OCI-LY3 (cell line): ENCODE results near the gene RTN3.
"Not testable (repeated sequence)": the region's sequence is repeated elsewhere in the genome, so short reads cannot be mapped to it uniquely, and the experiment has no call there.

Source experiments
- H2AFZ ChIP-seq: fragments of 200-600, 300-600 bp; shearing (Covaris generic); 2 replicates; pipeline ENCODE4 v1.6.0; 2014; ENCODE audit warnings: antibody characterized with exemption, low read depth, low read length
- H3K27ac ChIP-seq: fragments of 200-600, 300-600 bp; sonication (generic); 2 replicates; pipeline ENCODE4 v1.5.1; 2014; ENCODE audit warnings: mild to moderate bottlenecking, low read length, moderate library complexity, mixed read lengths
- H3K27me3 ChIP-seq: fragments of 200-600, 300-600 bp; sonication (generic); 2 replicates; pipeline ENCODE4 v1.6.1; 2014; ENCODE audit warnings: low read depth, low read length, mixed read lengths
- H3K36me3 ChIP-seq: fragments of 200-600, 300-600 bp; sonication (generic); replicated peaks from 2 replicates; pipeline ENCODE3; 2014; ENCODE audit warnings: low read depth, low read length, mixed read lengths
- H3K4me1 ChIP-seq: fragments of 300-600, 200-600 bp; sonication (generic); 2 replicates; pipeline ENCODE4 v1.6.1; 2014; ENCODE audit warnings: low read length, mixed read lengths
- H3K4me2 ChIP-seq: fragments of 200-600, 300-600 bp; sonication (generic); 2 replicates; pipeline ENCODE4 v1.6.1; 2014; ENCODE audit warnings: low read length, mixed read lengths
- H3K4me3 ChIP-seq: fragments of 300-600, 200-600 bp; sonication (generic); 2 replicates; pipeline ENCODE4 v1.5.1; 2014; ENCODE audit warnings: antibody characterized with exemption, mild to moderate bottlenecking, low read length, moderate library complexity
- H3K79me2 ChIP-seq: fragments of 300-600, 200-600 bp; shearing (Covaris generic); 2 replicates; pipeline ENCODE4 v1.6.1; 2014; ENCODE audit warnings: mild to moderate bottlenecking, low read length, mixed read lengths
- H3K9ac ChIP-seq: fragments of 300-600, 200-600 bp; shearing (Covaris generic); 2 replicates; pipeline ENCODE4 v1.6.0; 2014; ENCODE audit warnings: mild to moderate bottlenecking, low read length, moderate library complexity
- H3K9me3 ChIP-seq: fragments of 200-600, 300-600 bp; shearing (Covaris generic); 2 replicates; pipeline ENCODE4 v1.6.1; 2014; ENCODE audit warnings: low read length, mixed read lengths; ENCODE audit not compliant: insufficient read depth
- H4K20me1 ChIP-seq: fragments of 200-600, 300-600 bp; sonication (generic); 2 replicates; pipeline ENCODE4 v1.6.1; 2016; ENCODE audit warnings: low read length, mixed read lengths; ENCODE audit not compliant: insufficient read depth
- EZH2phosphoT487 ChIP-seq: fragments of 200-600 bp; shearing (Covaris generic); IDR thresholded peaks from 2 replicates; pipeline ENCODE4 v1.6.1; 2018; ENCODE audit warnings: antibody characterized with exemption, mixed run types, low read depth
- TF ChIP-seq, protein P1 (sequence below): fragments of 200-600, 300-600 bp; sonication (generic); IDR thresholded peaks from 2 replicates; pipeline ENCODE4 v1.5.1; 2014; ENCODE audit warnings: antibody characterized with exemption, low read length, low read depth

The RTN3 gene

DNA sequence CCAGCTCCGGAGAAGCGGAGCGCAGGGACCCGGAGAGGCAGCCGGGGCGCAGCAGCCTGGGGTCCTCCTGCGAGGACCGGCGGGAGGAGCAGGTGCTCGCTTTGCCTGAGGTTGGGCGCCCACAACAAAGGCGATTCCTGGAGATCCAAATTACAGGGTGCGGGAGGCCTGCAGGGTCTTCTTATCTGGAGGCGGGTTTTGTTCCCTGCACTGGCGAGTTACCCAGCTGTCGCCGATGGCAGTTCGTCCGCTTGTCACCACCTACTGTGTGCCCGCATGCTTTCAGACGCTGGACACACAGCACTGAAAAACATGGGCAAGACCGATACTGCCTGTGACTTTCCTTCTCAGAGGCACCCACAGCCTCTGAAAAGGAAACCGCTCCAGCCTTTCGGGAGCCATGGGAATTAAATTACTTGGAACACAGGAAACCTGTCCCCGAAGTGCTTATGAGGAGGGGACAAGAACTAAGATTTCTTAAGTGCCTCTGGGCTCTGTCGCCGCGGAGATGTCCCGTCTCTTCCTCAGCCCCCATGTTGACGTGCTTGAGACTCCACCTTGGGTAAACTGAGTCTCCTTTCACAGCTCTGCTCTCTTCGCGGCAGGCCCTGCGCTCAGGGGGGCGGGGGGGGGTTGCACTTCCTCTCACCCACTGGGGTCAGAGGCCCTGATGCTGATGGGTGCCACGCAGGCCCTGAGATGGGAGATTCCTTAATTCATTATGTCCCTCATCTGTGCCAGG lies 88.6 kb downstream of the RTN3 start:
- H3K4me1 ChIP-seq: peaks cover 15% of the 10 kb centered on the region
- peak overlapping the region; percentile 68 for H3K9ac ChIP-seq
- peaks cover 29% of the 10 kb centered on the region for H3K27me3 ChIP-seq
- H3K27ac ChIP-seq: no peak overlapping the region
- peaks cover 22% of the 10 kb centered on the region for H3K79me2 ChIP-seq
- no peak for TF ChIP-seq EZH2phosphoT487
- TF ChIP-seq, protein P1, sequence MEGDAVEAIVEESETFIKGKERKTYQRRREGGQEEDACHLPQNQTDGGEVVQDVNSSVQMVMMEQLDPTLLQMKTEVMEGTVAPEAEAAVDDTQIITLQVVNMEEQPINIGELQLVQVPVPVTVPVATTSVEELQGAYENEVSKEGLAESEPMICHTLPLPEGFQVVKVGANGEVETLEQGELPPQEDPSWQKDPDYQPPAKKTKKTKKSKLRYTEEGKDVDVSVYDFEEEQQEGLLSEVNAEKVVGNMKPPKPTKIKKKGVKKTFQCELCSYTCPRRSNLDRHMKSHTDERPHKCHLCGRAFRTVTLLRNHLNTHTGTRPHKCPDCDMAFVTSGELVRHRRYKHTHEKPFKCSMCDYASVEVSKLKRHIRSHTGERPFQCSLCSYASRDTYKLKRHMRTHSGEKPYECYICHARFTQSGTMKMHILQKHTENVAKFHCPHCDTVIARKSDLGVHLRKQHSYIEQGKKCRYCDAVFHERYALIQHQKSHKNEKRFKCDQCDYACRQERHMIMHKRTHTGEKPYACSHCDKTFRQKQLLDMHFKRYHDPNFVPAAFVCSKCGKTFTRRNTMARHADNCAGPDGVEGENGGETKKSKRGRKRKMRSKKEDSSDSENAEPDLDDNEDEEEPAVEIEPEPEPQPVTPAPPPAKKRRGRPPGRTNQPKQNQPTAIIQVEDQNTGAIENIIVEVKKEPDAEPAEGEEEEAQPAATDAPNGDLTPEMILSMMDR: no peak
- H3K4me2 ChIP-seq: peak overlapping the region; percentile 82
- peak overlapping the region; percentile 12; the same call in 1 of the 2 replicates for H2AFZ ChIP-seq
- H3K4me3 ChIP-seq: peak overlapping the region; percentile 94
- no peaks in the 10 kb centered on the region for H3K9me3 ChIP-seq
- H4K20me1 ChIP-seq: peaks cover 20% of the 10 kb centered on the region
- no peaks in the 10 kb centered on the region for H3K36me3 ChIP-seq

DNA sequence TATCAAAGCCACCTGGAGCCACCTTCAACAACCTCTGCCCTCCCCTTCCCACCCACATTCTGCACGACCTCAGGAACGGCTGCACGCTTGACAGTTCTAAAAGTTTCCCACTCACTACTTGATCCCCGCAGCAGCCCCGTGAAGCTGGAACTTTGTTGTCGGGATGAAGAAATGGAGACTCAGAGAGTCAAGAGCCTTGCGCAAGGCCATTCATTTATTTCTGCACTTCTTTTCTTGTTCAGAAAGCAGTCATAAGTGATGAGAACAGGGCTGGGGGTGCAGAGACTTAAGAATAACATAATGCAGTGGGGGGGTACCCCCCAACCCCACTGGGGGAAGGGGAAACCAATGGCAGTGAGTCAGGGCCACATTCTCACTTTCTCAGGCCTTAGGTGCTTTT lies 89.5 kb downstream of the RTN3 start:
- Histone ChIP-seq H3K79me2 (peaks cover 22% of the 10 kb centered on the region), H3K27ac (no peak overlapping the region), H4K20me1 (peaks cover 20% of the 10 kb centered on the region), H3K4me1 (peaks cover 15% of the 10 kb centered on the region), H3K9ac (no peak overlapping the region), H3K27me3 (peaks cover 33% of the 10 kb centered on the region), H3K4me2 (no peak overlapping the region), H3K4me3 (no peak overlapping the region), H2AFZ (no peak overlapping the region), H3K9me3 (no peaks in the 10 kb centered on the region), H3K36me3 (no peaks in the 10 kb centered on the region)
- TF ChIP-seq, protein P1: no peak
- no peak for TF ChIP-seq EZH2phosphoT487

DNA sequence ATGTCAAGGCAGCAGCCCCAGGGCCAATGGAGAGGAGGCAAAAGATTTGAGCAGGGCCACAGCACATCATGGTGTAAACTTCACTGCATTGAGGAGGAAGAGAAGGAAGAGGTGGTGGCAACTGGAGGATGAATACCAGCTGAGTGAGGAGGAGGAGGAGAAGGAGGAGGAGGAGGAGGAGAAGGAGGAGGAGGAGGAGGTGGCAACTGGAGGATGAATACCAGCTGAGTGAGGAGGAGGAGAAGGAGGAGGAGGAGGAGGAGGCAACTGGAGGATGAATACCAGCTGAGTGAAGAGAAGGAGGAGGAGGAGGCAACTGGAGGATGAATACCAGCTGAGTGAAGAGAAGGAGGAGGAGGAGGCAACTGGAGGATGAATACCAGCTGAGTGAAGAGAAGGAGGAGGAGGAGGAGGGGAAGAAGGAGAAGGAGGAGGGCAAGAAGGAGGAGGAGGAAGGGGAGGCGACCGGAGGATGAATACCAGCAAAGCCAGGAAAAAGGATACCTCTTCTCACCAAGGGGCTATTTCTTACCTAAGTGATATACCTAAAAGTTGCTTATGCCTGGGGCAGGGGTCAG lies 90.5 kb downstream of the RTN3 start:
- not testable (repeated sequence) for H3K36me3 ChIP-seq, H3K4me3 ChIP-seq, H2AFZ ChIP-seq, H3K27ac ChIP-seq, H3K9ac ChIP-seq, H3K9me3 ChIP-seq, H3K4me2 ChIP-seq
- Histone ChIP-seq H4K20me1 (peaks cover 11% of the 10 kb centered on the region), H3K4me1 (peaks cover 13% of the 10 kb centered on the region), H3K79me2 (peaks cover 13% of the 10 kb centered on the region), H3K27me3 (peaks cover 33% of the 10 kb centered on the region)

DNA sequence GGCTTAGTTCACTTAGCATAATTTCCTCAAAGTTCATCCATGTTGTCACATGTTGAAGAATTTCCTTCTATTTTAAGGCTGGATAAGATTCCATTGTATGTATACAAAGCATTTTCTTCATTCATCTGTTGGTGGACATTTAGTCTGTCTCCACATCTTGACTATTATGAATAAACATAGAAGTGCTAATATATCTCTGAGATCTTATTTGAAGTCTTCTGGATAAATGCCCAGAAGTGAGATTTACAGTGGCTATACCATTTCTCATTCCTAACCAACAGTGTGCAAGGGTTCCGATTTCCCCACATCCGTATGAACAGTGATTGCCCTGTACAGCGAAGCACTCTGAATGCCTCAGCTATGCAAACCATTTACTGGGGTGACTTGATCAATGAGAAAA lies 93.9 kb downstream of the RTN3 start:
- no peaks in the 10 kb centered on the region for H3K9me3 ChIP-seq
- H2AFZ ChIP-seq: no peak overlapping the region
- no peak overlapping the region for H3K9ac ChIP-seq
- TF ChIP-seq, protein P1: no peak
- no peak for TF ChIP-seq EZH2phosphoT487
- H3K27ac ChIP-seq: no peak overlapping the region
- no peak overlapping the region for H3K4me2 ChIP-seq
- H3K27me3 ChIP-seq: peaks cover 37% of the 10 kb centered on the region
- H4K20me1 ChIP-seq: no peaks in the 10 kb centered on the region
- no peaks in the 10 kb centered on the region for H3K36me3 ChIP-seq
- no peak overlapping the region for H3K4me3 ChIP-seq
- H3K79me2 ChIP-seq: no peaks in the 10 kb centered on the region
- H3K4me1 ChIP-seq: peaks cover under 1% of the 10 kb centered on the region; the same call in 1 of the 2 replicates
